H9 (cell line): Measurements from ENCODE around the gene BUD13. TPM values are rescaled to one million over a fixed set of nuclear protein-coding genes. Genes with fewer than 3 reads are reported as not detected.

Experiments
- DNase-seq: peaks from one replicate; pipeline ENCODE4 v3.0.0-alpha.2; 2017
- H2AFZ ChIP-seq: one replicate; pipeline ENCODE4 v1.6.1; 2013; ENCODE audit warnings: mild to moderate bottlenecking, low read length, control low read depth, moderate library complexity
- H2AK5ac ChIP-seq: 2 replicates; pipeline ENCODE4 v1.6.1; 2013; ENCODE audit warnings: low read length, control low read depth, mixed read lengths; ENCODE audit not compliant: insufficient read length
- H2BK120ac ChIP-seq: one replicate; pipeline ENCODE4 v1.6.1; 2013; ENCODE audit warnings: low read depth, mild to moderate bottlenecking, low read length, control low read depth, inconsistent platforms; ENCODE audit not compliant: poor library complexity, severe bottlenecking
- H2BK12ac ChIP-seq: 2 replicates; pipeline ENCODE4 v1.6.1; 2013; ENCODE audit warnings: low read length, control low read depth, mixed read lengths, low read depth; ENCODE audit not compliant: insufficient read length
- H2BK15ac ChIP-seq: 2 replicates; pipeline ENCODE4 v1.6.1; 2013; ENCODE audit warnings: low read depth, low read length, control low read depth
- H2BK20ac ChIP-seq: one replicate; pipeline ENCODE4 v1.6.1; 2013; ENCODE audit warnings: low read depth, mild to moderate bottlenecking, low read length, control low read depth, inconsistent platforms; ENCODE audit not compliant: poor library complexity, severe bottlenecking
- H2BK5ac ChIP-seq: 2 replicates; pipeline ENCODE4 v1.6.1; 2013; ENCODE audit warnings: low read length, control low read depth, mixed read lengths; ENCODE audit not compliant: insufficient read length
- H3K14ac ChIP-seq: 2 replicates; pipeline ENCODE4 v1.6.1; 2013; ENCODE audit warnings: low read length, control low read depth; ENCODE audit not compliant: insufficient read depth
- H3K18ac ChIP-seq: 2 replicates; pipeline ENCODE4 v1.6.1; 2013; ENCODE audit warnings: low read depth, mild to moderate bottlenecking, mixed read lengths, low read length, control low read depth; ENCODE audit not compliant: insufficient read length
- H3K23ac ChIP-seq: 2 replicates; pipeline ENCODE4 v1.6.1; 2013; ENCODE audit warnings: low read length, control low read depth, mixed read lengths, low read depth; ENCODE audit not compliant: insufficient read length
- H3K23me2 ChIP-seq: 2 replicates; pipeline ENCODE4 v1.6.1; 2013; ENCODE audit warnings: low read depth, mild to moderate bottlenecking, mixed read lengths, low read length, control low read depth; ENCODE audit not compliant: insufficient read length, poor library complexity, severe bottlenecking
- H3K27ac ChIP-seq: 2 replicates; pipeline ENCODE4 v1.5.1; 2013; ENCODE audit warnings: low read length, control low read depth, mixed read lengths, low read depth; ENCODE audit not compliant: insufficient read length
- H3K27me3 ChIP-seq: 2 replicates; pipeline ENCODE4 v1.6.1; 2013; ENCODE audit warnings: low read length, control low read depth, inconsistent platforms; ENCODE audit not compliant: insufficient read depth
- H3K4ac ChIP-seq: 2 replicates; pipeline ENCODE4 v1.6.1; 2013; ENCODE audit warnings: low read depth, mild to moderate bottlenecking, control low read depth, inconsistent platforms, low read length, moderate library complexity
- H3K4me1 ChIP-seq: 2 replicates; pipeline ENCODE4 v1.6.1; 2013; ENCODE audit warnings: low read length, control low read depth, inconsistent platforms; ENCODE audit not compliant: insufficient read depth
- H3K4me2 ChIP-seq: 2 replicates; pipeline ENCODE4 v1.6.1; 2013; ENCODE audit warnings: low read length, control low read depth, mixed read lengths; ENCODE audit not compliant: insufficient read length, insufficient read depth
- H3K56ac ChIP-seq: 2 replicates; pipeline ENCODE4 v1.6.1; 2013; ENCODE audit warnings: low read depth, mild to moderate bottlenecking, mixed read lengths, low read length, control low read depth; ENCODE audit not compliant: insufficient read length
- H3K79me1 ChIP-seq: 2 replicates; pipeline ENCODE4 v1.6.1; 2013; ENCODE audit warnings: low read depth, mild to moderate bottlenecking, moderate library complexity, low read length, control low read depth, inconsistent platforms; ENCODE audit not compliant: insufficient read depth, poor library complexity, severe bottlenecking
- H3K79me2 ChIP-seq: 2 replicates; pipeline ENCODE4 v1.6.1; 2013; ENCODE audit warnings: low read length, control low read depth, inconsistent platforms; ENCODE audit not compliant: insufficient read depth
- H3K9ac ChIP-seq: 2 replicates; pipeline ENCODE4 v1.6.1; 2013; ENCODE audit warnings: low read length, control low read depth, mixed read lengths; ENCODE audit not compliant: insufficient read length; ENCODE audit errors: extremely low read depth
- H3K9me3 ChIP-seq: one replicate; pipeline ENCODE4 v1.6.1; 2013; ENCODE audit warnings: low read depth, low read length, inconsistent platforms; ENCODE audit not compliant: control insufficient read depth
- H3T11ph ChIP-seq: one replicate; pipeline ENCODE4 v1.6.1; 2013; ENCODE audit warnings: mild to moderate bottlenecking, low read length, control low read depth, inconsistent platforms
- H4K20me1 ChIP-seq: one replicate; pipeline ENCODE4 v1.6.1; 2013; ENCODE audit not compliant: control insufficient read depth, insufficient read length, insufficient read depth
- H4K5ac ChIP-seq: 2 replicates; pipeline ENCODE4 v1.6.1; 2013; ENCODE audit warnings: low read depth, mild to moderate bottlenecking, mixed read lengths, low read length, control low read depth; ENCODE audit not compliant: insufficient read length
- H4K8ac ChIP-seq: replicated peaks from 2 replicates; pipeline ENCODE4 v1.6.1; 2013; ENCODE audit warnings: low read length, control low read depth, mixed read lengths, low read depth; ENCODE audit not compliant: insufficient read length
- H4K91ac ChIP-seq: 2 replicates; pipeline ENCODE4 v1.6.1; 2013; ENCODE audit warnings: low read depth, mild to moderate bottlenecking, moderate library complexity, mixed read lengths, low read length, control low read depth; ENCODE audit not compliant: insufficient read length
- H3K27ac Mint-ChIP-seq, 3 experiments: 2 replicates in 2 of 3; 3 replicates in 1 of 3; pipeline ENCODE4 v1.8.0; 2020 to 2021; ENCODE audit warnings: mixed read lengths in 3 of 3, mild to moderate bottlenecking in 1 of 3, moderate library complexity in 1 of 3
- H3K27me3 Mint-ChIP-seq: 2 replicates; pipeline ENCODE4 v1.8.0; 2021; ENCODE audit warnings: low read depth, mild to moderate bottlenecking, moderate library complexity, mixed read lengths
- H3K36me3 Mint-ChIP-seq, 3 experiments: 2 replicates in 2 of 3; 3 replicates in 1 of 3; pipeline ENCODE4 v1.8.0; 2020 to 2021; ENCODE audit warnings: low read depth in 3 of 3, mixed read lengths in 3 of 3; ENCODE audit not compliant: insufficient read depth in 1 of 3
- H3K4me1 Mint-ChIP-seq, 2 experiments: 2 replicates each; pipeline ENCODE4 v1.8.0; 2020; ENCODE audit warnings: mixed read lengths in 2 of 2
- H3K4me3 Mint-ChIP-seq, 2 experiments: 2 replicates in 1 of 2; 3 replicates in 1 of 2; pipeline ENCODE4 v1.8.0; 2020 to 2021; ENCODE audit warnings: mild to moderate bottlenecking in 2 of 2, mixed read lengths in 2 of 2, moderate library complexity in 1 of 2
- H3K9me3 Mint-ChIP-seq, 2 experiments: 2 replicates in 1 of 2; 3 replicates in 1 of 2; pipeline ENCODE4 v1.8.0; 2020; ENCODE audit warnings: mild to moderate bottlenecking in 2 of 2, mixed read lengths in 2 of 2, moderate library complexity in 1 of 2
- CTCF ChIP-seq: fragments of 200-600 bp; sonication (generic); conservative IDR thresholded peaks from 3 replicates; pipeline ENCODE4 v1.8.0; 2021; ENCODE audit warnings: antibody characterized with exemption, mild to moderate bottlenecking
- WGBS: extraction: QIAGEN DNeasy Blood & Tissue Kit; methylation state at CpG from one replicate; pipeline ENCODE4 v1.1.7; 2013; ENCODE audit warnings: missing lambda C conversion rate, low lambda C conversion rate, mixed read lengths; ENCODE audit not compliant: insufficient read length; ENCODE audit errors: extremely low coverage; 5-methylcytosine and 5-hydroxymethylcytosine counted together
- total RNA-seq: library from RNA; stranded (reverse); gene quantifications from 2 replicates; pipeline ENCODE4 v1.2.1, GENCODE V29; 2021

BUD13 gene
- total RNA-seq, 1 experiment from 2014 or later, result 30.0 TPM

GRCh38 chr11:116716621-116717020 is 56.2 kb downstream of the BUD13 start:
- Histone ChIP-seq H2AFZ (no peak overlapping the region), H3K9me3 (no peaks in the 10 kb centered on the region), H3K4ac (no peak overlapping the region), H4K5ac (no peak overlapping the region), H3K79me1 (no peaks in the 10 kb centered on the region), H2BK12ac (no peak overlapping the region), H3K56ac (no peak overlapping the region), H4K20me1 (no peaks in the 10 kb centered on the region), H4K91ac (no peak overlapping the region), H2BK120ac (no peak overlapping the region), H3K23me2 (no peaks in the 10 kb centered on the region), H3K4me1 (peaks cover 4% of the 10 kb centered on the region; the same call in 1 of the 2 replicates), H2BK20ac (no peak overlapping the region), H2BK5ac (no peak overlapping the region), H2BK15ac (no peak overlapping the region), H4K8ac (no peak overlapping the region), H3K79me2 (no peaks in the 10 kb centered on the region), H3K9ac (no peak overlapping the region), H3K27me3 (no peaks in the 10 kb centered on the region; the same call in 1 of the 2 replicates), H3K14ac (no peak overlapping the region), H3K18ac (no peak overlapping the region), H2AK5ac (no peak overlapping the region), H3T11ph (no peak overlapping the region), H3K4me2 (no peak overlapping the region), H3K27ac (no peak overlapping the region), H3K23ac (no peak overlapping the region)
- Mint-ChIP-seq H3K9me3 (no peaks in the 10 kb centered on the region), H3K36me3 (no peaks in the 10 kb centered on the region), H3K4me1 (peaks cover 26 to 40% of the 10 kb centered on the region in 2 experiments), H3K27ac (no peak overlapping the region), H3K27me3 (peaks cover 18% of the 10 kb centered on the region), H3K4me3 (no peak overlapping the region)
- no CpG with 5 or more reads among the region's 4 CpGs for WGBS
- TF ChIP-seq CTCF, result no peak
- no peak for DNase-seq
